ENCODE measurements around the gene NCKAP5.

Gene NCKAP5

DNA sequence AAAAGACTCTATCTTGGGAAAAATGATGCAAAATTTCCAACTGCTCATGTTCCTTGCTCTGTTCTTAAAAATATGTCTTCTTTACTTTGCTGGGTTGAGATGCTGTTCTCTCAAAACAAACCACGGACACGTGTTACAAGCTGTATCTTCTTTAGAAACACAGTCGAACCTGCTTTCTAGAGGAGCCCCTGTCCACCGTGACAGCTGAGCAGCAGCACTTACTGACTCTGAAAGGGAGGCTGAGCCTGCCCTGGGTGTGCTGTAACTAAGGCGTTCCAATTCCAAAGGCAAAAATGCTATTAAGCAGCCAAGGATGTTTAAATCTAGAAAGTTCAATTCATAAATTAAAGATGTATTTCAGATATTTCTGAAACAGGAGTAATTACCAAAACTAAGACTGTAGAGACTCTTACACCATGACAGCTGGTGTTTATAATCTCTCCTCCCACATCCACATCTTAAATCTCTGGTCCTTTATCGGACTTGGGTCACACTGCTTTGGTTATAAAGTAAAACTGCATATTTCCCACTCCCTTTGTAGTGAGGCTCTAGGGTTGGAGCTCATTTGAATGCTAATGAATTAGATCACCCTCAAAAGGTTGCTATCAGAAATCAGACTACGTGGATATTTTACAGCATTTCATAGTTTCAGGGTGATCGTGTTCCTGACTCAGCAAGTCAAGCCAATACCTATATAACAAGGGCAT is 617.1 kb downstream of the NCKAP5 start:
- Histone ChIP-seq H3K9ac (ENCODE audit: low read length) (no peak overlapping the region), H3K79me2 (ENCODE audit: insufficient read depth, low read length) (no peaks in the 10 kb centered on the region), H3K36me3 (ENCODE audit: insufficient read depth, low read length) (no peaks in the 10 kb centered on the region), H3K27ac (ENCODE audit: low read depth, low read length, poor library complexity, severe bottlenecking) (no peak overlapping the region), H3K4me2 (ENCODE audit: low read length) (no peak overlapping the region), H3F3A (ENCODE audit: insufficient read depth, low read length) (no peaks in the 10 kb centered on the region), H3K4me3 (ENCODE audit: low read depth, low read length, poor library complexity, severe bottlenecking) (no peak overlapping the region), H3K9me2 (ENCODE audit: low read depth, low read length) (no peaks in the 10 kb centered on the region), H4K20me1 (ENCODE audit: insufficient read depth, low read length) (no peaks in the 10 kb centered on the region), H3K9me3 (ENCODE audit: low read length) (no peaks in the 10 kb centered on the region), H3K27me3 (ENCODE audit: insufficient read depth, low read length) (no peaks in the 10 kb centered on the region), H3K4me1 (ENCODE audit: insufficient read depth, low read length, severe bottlenecking) (no peaks in the 10 kb centered on the region), H2AFZ (ENCODE audit: low read length) (no peak overlapping the region)
- no peak for TF ChIP-seq EZH2 (IDR thresholded peaks at IDR 0.05; ENCODE audit: borderline replicate concordance, low read length)
- TF ChIP-seq, protein P1, sequence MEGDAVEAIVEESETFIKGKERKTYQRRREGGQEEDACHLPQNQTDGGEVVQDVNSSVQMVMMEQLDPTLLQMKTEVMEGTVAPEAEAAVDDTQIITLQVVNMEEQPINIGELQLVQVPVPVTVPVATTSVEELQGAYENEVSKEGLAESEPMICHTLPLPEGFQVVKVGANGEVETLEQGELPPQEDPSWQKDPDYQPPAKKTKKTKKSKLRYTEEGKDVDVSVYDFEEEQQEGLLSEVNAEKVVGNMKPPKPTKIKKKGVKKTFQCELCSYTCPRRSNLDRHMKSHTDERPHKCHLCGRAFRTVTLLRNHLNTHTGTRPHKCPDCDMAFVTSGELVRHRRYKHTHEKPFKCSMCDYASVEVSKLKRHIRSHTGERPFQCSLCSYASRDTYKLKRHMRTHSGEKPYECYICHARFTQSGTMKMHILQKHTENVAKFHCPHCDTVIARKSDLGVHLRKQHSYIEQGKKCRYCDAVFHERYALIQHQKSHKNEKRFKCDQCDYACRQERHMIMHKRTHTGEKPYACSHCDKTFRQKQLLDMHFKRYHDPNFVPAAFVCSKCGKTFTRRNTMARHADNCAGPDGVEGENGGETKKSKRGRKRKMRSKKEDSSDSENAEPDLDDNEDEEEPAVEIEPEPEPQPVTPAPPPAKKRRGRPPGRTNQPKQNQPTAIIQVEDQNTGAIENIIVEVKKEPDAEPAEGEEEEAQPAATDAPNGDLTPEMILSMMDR (IDR thresholded peaks at IDR 0.05; ENCODE audit: low read length), result no peak

DNA sequence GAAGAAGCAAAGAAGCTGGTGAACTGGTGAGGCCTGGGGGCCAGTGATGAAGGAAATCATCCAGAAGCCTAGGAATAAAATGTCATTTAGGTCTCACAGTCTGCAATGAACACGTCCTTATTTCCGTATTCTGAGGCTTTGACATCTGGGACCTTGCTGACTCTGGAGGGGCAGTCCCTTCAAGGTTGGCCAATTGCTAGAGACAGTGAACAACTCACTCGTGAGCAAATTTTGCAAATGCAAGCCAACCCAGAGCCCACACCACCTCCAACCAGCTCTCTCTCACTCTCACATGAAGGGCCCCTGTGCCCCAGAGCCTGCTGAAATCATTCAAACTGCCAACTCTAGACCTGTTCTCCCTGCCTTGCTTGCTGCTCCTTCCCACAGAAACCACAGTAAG is 619.2 kb downstream of the NCKAP5 start:
- Histone ChIP-seq H3K4me1 (ENCODE audit: insufficient read depth, low read length, severe bottlenecking) (no peaks in the 10 kb centered on the region), H3K36me3 (ENCODE audit: insufficient read depth, low read length) (no peaks in the 10 kb centered on the region), H3K79me2 (ENCODE audit: insufficient read depth, low read length) (no peaks in the 10 kb centered on the region), H3K9ac (ENCODE audit: low read length) (no peak overlapping the region), H3F3A (ENCODE audit: insufficient read depth, low read length) (no peaks in the 10 kb centered on the region), H4K20me1 (ENCODE audit: insufficient read depth, low read length) (no peaks in the 10 kb centered on the region), H2AFZ (ENCODE audit: low read length) (no peak overlapping the region), H3K4me3 (ENCODE audit: low read depth, low read length, poor library complexity, severe bottlenecking) (no peak overlapping the region), H3K9me3 (ENCODE audit: low read length) (no peaks in the 10 kb centered on the region), H3K4me2 (ENCODE audit: low read length) (no peak overlapping the region), H3K27ac (ENCODE audit: low read depth, low read length, poor library complexity, severe bottlenecking) (no peak overlapping the region), H3K27me3 (ENCODE audit: insufficient read depth, low read length) (no peaks in the 10 kb centered on the region), H3K9me2 (ENCODE audit: low read depth, low read length) (no peaks in the 10 kb centered on the region)
- no peak for TF ChIP-seq EZH2 (IDR thresholded peaks at IDR 0.05; ENCODE audit: borderline replicate concordance, low read length)
- TF ChIP-seq, protein P1 (IDR thresholded peaks at IDR 0.05; ENCODE audit: low read length), result no peak

DNA sequence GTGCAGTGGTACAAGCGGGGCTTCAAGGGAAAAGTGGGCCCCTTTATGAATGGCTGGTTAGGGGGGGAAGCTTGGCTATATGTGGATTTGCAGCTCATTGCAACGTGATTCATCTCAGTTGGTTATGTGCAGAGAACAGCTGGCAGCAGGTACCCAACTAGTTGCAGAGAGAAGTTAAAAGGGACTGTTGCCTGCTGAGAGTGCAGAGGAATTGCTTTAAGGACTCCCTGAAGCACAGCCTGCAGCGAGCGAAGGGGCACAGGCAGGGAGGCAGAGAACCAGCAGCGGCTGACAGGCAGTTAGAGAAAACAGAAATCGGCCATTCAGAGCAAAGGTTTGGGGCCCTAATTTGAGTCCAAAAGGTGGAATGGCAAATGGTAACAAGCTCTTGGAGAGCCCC is 620.1 kb downstream of the NCKAP5 start:
- Histone ChIP-seq H3K4me2 (ENCODE audit: low read length) (no peak overlapping the region), H2AFZ (ENCODE audit: low read length) (no peak overlapping the region), H3K36me3 (ENCODE audit: insufficient read depth, low read length) (no peaks in the 10 kb centered on the region), H3K9me3 (ENCODE audit: low read length) (no peaks in the 10 kb centered on the region), H3K9ac (ENCODE audit: low read length) (no peak overlapping the region), H3F3A (ENCODE audit: insufficient read depth, low read length) (no peaks in the 10 kb centered on the region), H3K27ac (ENCODE audit: low read depth, low read length, poor library complexity, severe bottlenecking) (no peak overlapping the region), H3K27me3 (ENCODE audit: insufficient read depth, low read length) (no peaks in the 10 kb centered on the region), H3K79me2 (ENCODE audit: insufficient read depth, low read length) (no peaks in the 10 kb centered on the region), H3K4me1 (ENCODE audit: insufficient read depth, low read length, severe bottlenecking) (no peaks in the 10 kb centered on the region), H4K20me1 (ENCODE audit: insufficient read depth, low read length) (no peaks in the 10 kb centered on the region), H3K9me2 (ENCODE audit: low read depth, low read length) (no peaks in the 10 kb centered on the region), H3K4me3 (ENCODE audit: low read depth, low read length, poor library complexity, severe bottlenecking) (no peak overlapping the region)
- TF ChIP-seq, protein P1 (IDR thresholded peaks at IDR 0.05; ENCODE audit: low read length), result no peak
- TF ChIP-seq EZH2 (IDR thresholded peaks at IDR 0.05; ENCODE audit: borderline replicate concordance, low read length), result no peak
